T-cell (primary cell): ENCODE data around the gene CBX8. TPM values are rescaled to one million over a fixed set of nuclear protein-coding genes. Genes with fewer than 3 reads are reported as not detected.
A peak's percentile ranks its signal among the peaks of the same experiment; 100 is the strongest.

Source experiments
- ATAC-seq, 4 experiments: fragments of 200-7000 bp in 3 of 4; fragments of 150-1000 bp in 1 of 4; cut with Tn5 transposase; replicated peaks in 1 of 4; 1 replicate in 3 of 4; 2 replicates in 1 of 4; pipeline ENCODE4 v1.10.0; 2021; ENCODE audit warnings: moderate library complexity in 3 of 4, mild to moderate bottlenecking in 2 of 4, moderate number of reproducible peaks in 1 of 4
- CTCF ChIA-PET, 2 donors: fragments of 300-600 bp; sonication (Branson Sonifier 250); formaldehyde crosslinking; loops; one replicate each; lab custom pipeline; 2022; ENCODE audit warnings: antibody characterized with exemption in 2 of 2; lab: Charles Lee
- POLR2A ChIA-PET, 2 donors: fragments of 300-600 bp; sonication (Branson Sonifier 250); formaldehyde crosslinking; loops; one replicate each; lab custom pipeline; 2022; ENCODE audit warnings: antibody characterized with exemption in 2 of 2; lab: Charles Lee
- DNase-seq, 35 experiments: peaks; one replicate each; pipeline versions ENCODE4 v3.0.0 to v3.0.0-alpha.2; 2013 to 2023
- H3K27ac ChIP-seq: one replicate; pipeline ENCODE4 v1.5.1; 2013; ENCODE audit warnings: low read length
- H3K27me3 ChIP-seq, 2 experiments: replicated peaks in 1 of 2; 1 replicate in 1 of 2; 2 replicates in 1 of 2; pipeline versions ENCODE4 v1.6.1 to v1.7.0; 2013; ENCODE audit warnings: low read length in 1 of 2, mixed read lengths in 1 of 2; ENCODE audit not compliant: control insufficient read depth in 2 of 2, insufficient read depth in 2 of 2; ENCODE audit errors: extremely low read depth in 1 of 2
- H3K36me3 ChIP-seq, 2 donors: 1 replicate in 1 of 2; 2 replicates in 1 of 2; pipeline versions ENCODE4 v1.6.1 to v1.7.0; 2013; ENCODE audit warnings: low read length in 1 of 2; ENCODE audit not compliant: control insufficient read depth in 2 of 2, insufficient read depth in 1 of 2; ENCODE audit errors: extremely low read depth in 1 of 2
- H3K4me1 ChIP-seq, 2 experiments: 1 replicate in 1 of 2; 2 replicates in 1 of 2; pipeline versions ENCODE4 v1.6.1 to v1.7.0; 2013; ENCODE audit warnings: low read length in 2 of 2, mixed read lengths in 1 of 2; ENCODE audit not compliant: insufficient read depth in 2 of 2, control insufficient read depth in 1 of 2; ENCODE audit errors: extremely low read depth in 1 of 2
- H3K4me3 ChIP-seq, 2 donors: 1 replicate in 1 of 2; 2 replicates in 1 of 2; pipeline versions ENCODE4 v1.5.1 to v1.7.0; 2013; ENCODE audit warnings: mild to moderate bottlenecking in 2 of 2, low read length in 1 of 2, moderate library complexity in 1 of 2; ENCODE audit not compliant: control insufficient read depth in 1 of 2; ENCODE audit errors: extremely low read depth in 1 of 2
- H3K9me3 ChIP-seq: 2 replicates; pipeline ENCODE4 v1.7.0; 2013
- H3K27ac Mint-ChIP-seq, 2 donors: one replicate each; pipeline ENCODE4 v1.8.0; 2020 to 2021; ENCODE audit warnings: mild to moderate bottlenecking in 2 of 2, mixed read lengths in 2 of 2
- H3K27me3 Mint-ChIP-seq, 2 donors: one replicate each; pipeline ENCODE4 v1.8.0; 2021 to 2022; ENCODE audit warnings: mixed read lengths in 2 of 2
- H3K36me3 Mint-ChIP-seq: one replicate; pipeline ENCODE4 v1.8.0; 2021; ENCODE audit warnings: mixed read lengths
- H3K4me1 Mint-ChIP-seq, 3 donors: one replicate each; pipeline ENCODE4 v1.8.0; 2020 to 2022; ENCODE audit warnings: mixed read lengths in 3 of 3, mild to moderate bottlenecking in 1 of 3
- H3K4me3 Mint-ChIP-seq, 3 donors: one replicate each; pipeline ENCODE4 v1.8.0; 2020 to 2022; ENCODE audit warnings: mild to moderate bottlenecking in 3 of 3, mixed read lengths in 3 of 3, moderate library complexity in 3 of 3
- H3K9me3 Mint-ChIP-seq, 3 donors: one replicate each; pipeline ENCODE4 v1.8.0; 2020 to 2022; ENCODE audit warnings: mixed read lengths in 3 of 3
- WGBS: methylation state at CpG from one replicate; pipeline ENCODE4 v1.1.5; 2013; ENCODE audit warnings: missing lambda C conversion rate; ENCODE audit not compliant: insufficient coverage; 5-methylcytosine and 5-hydroxymethylcytosine counted together
- total RNA-seq, 35 experiments: library from RNA in 6 of 35; stranded (reverse) in 6 of 35; fragments of 120-200 nt in 1 of 35; gene quantifications; one replicate each; pipeline versions ENCODE4 v1.2.1 to v1.2.4 and lab custom pipeline; 2013 to 2026

CBX8 gene
- total RNA-seq, 5 donors from 2014 or later (not counting 1 experiment from before 2014, with no cell fraction given), result 1.9 to 5.1 (median 3.9) TPM

GRCh38 chr17:79750650-79751545 is 46.0 kb downstream of the CBX8 start:
- no peaks in the 10 kb centered on the region for H3K36me3 ChIP-seq
- Mint-ChIP-seq H3K4me1 (peaks cover 11 to 15% (median 15%) of the 10 kb centered on the region in 3 donors), H3K36me3 (no peaks in the 10 kb centered on the region), H3K27ac (no peak overlapping the region), H3K27me3 (peaks cover 35 to 62% of the 10 kb centered on the region in 2 donors), H3K9me3 (no peaks in the 10 kb centered on the region), H3K4me3 (no peak overlapping the region)
- DNase-seq (no peak), ATAC-seq (no peak)
- H3K4me1 ChIP-seq, result peaks cover 2 to 21% of the 10 kb centered on the region in 2 experiments
- H3K27me3 ChIP-seq, result peaks cover 4 to 59% of the 10 kb centered on the region in 2 experiments
- POLR2A ChIA-PET, result no interaction called here
- H3K27ac ChIP-seq, result no peak overlapping the region
- no peak overlapping the region for H3K4me3 ChIP-seq
- CTCF ChIA-PET, result interaction anchor here in 1 of 2 donors (0.6 kb wide), 1 partner anchor 94 kb away, joined by 3 read pairs; no protein-coding TSS in a partner anchor
- no peaks in the 10 kb centered on the region for H3K9me3 ChIP-seq
- WGBS, result 74% methylated on average over 3 of the region's 13 CpGs

GRCh38 chr17:79749958-79750357 is 46.9 kb downstream of the CBX8 start:
- H3K4me1 ChIP-seq, result peaks cover 2 to 27% of the 10 kb centered on the region in 2 experiments
- H3K27ac Mint-ChIP-seq, result no peak overlapping the region
- H3K4me3 Mint-ChIP-seq, result no peak overlapping the region
- no peaks in the 10 kb centered on the region for H3K9me3 ChIP-seq
- H3K4me3 ChIP-seq, result no peak overlapping the region
- H3K27me3 Mint-ChIP-seq, result peaks cover 35 to 67% of the 10 kb centered on the region in 2 donors
- H3K4me1 Mint-ChIP-seq, result peaks cover 20 to 23% (median 22%) of the 10 kb centered on the region in 3 donors
- H3K9me3 Mint-ChIP-seq, result no peaks in the 10 kb centered on the region
- WGBS, result no CpG with 5 or more reads among the region's 3 CpGs
- ChIA-PET POLR2A (no interaction called here), CTCF (no interaction called here)
- DNase-seq, result no peak
- no peak for ATAC-seq
- H3K27me3 ChIP-seq, result peaks cover 4 to 60% of the 10 kb centered on the region in 2 experiments
- no peak overlapping the region for H3K27ac ChIP-seq
- no peaks in the 10 kb centered on the region for H3K36me3 Mint-ChIP-seq
- H3K36me3 ChIP-seq, result no peaks in the 10 kb centered on the region

- Histone ChIP-seq H3K4me1 (peaks cover 2 to 27% of the 10 kb centered on the region in 2 experiments), H3K27me3 (peaks cover 4 to 58% of the 10 kb centered on the region in 2 experiments), H3K36me3 (no peaks in the 10 kb centered on the region), H3K27ac (no peak overlapping the region), H3K4me3 (no peak overlapping the region), H3K9me3 (no peaks in the 10 kb centered on the region)
- DNase-seq, result no peak
- Mint-ChIP-seq H3K9me3 (no peaks in the 10 kb centered on the region), H3K27ac (no peak overlapping the region), H3K36me3 (no peaks in the 10 kb centered on the region), H3K4me3 (no peak overlapping the region), H3K4me1 (peaks cover 20 to 23% (median 22%) of the 10 kb centered on the region in 3 donors), H3K27me3 (peaks cover 35 to 61% of the 10 kb centered on the region in 2 donors)
- ChIA-PET CTCF (interaction anchor here in 1 of 2 donors (0.5 kb wide), 1 partner anchor 95 kb away, joined by 3 read pairs; no protein-coding TSS in a partner anchor), POLR2A (no interaction called here)
- 87% methylated on average over 3 of the region's 3 CpGs for WGBS
- ATAC-seq, result no peak
Observed at GRCh38 chr17:79749156-79749815, 47.6 kb downstream of the CBX8 start.

- WGBS, result 7% methylated on average over 51 of the region's 55 CpGs
- Histone ChIP-seq H3K4me1 (peaks cover 2 to 27% of the 10 kb centered on the region in 2 experiments), H3K27ac (no peak overlapping the region), H3K27me3 (peaks cover 4 to 59% of the 10 kb centered on the region in 2 experiments), H3K4me3 (no peak overlapping the region), H3K9me3 (no peaks in the 10 kb centered on the region), H3K36me3 (no peaks in the 10 kb centered on the region)
- ATAC-seq (no peak), DNase-seq (no peak)
- H3K27ac Mint-ChIP-seq, result no peak overlapping the region
- peaks cover 35 to 57% of the 10 kb centered on the region in 2 donors for H3K27me3 Mint-ChIP-seq
- peaks cover 20 to 23% (median 22%) of the 10 kb centered on the region in 3 donors for H3K4me1 Mint-ChIP-seq
- no peaks in the 10 kb centered on the region for H3K9me3 Mint-ChIP-seq
- CTCF ChIA-PET, result no interaction called here
- no peaks in the 10 kb centered on the region for H3K36me3 Mint-ChIP-seq
- no peak overlapping the region for H3K4me3 Mint-ChIP-seq
- POLR2A ChIA-PET, result no interaction called here
Observed at GRCh38 chr17:79748295-79749099, 48.4 kb downstream of the CBX8 start.

GRCh38 chr17:79747508-79748294 is 49.2 kb downstream of the CBX8 start:
- H3K9me3 Mint-ChIP-seq, result no peaks in the 10 kb centered on the region
- Histone ChIP-seq H3K9me3 (no peaks in the 10 kb centered on the region), H3K4me3 (peak overlapping the region in 1 of 2 donors; percentile 26), H3K36me3 (no peaks in the 10 kb centered on the region), H3K27me3 (peaks cover 4 to 64% of the 10 kb centered on the region in 2 experiments), H3K27ac (no peak overlapping the region), H3K4me1 (peaks cover 2 to 27% of the 10 kb centered on the region in 2 experiments)
- 4% methylated on average over 68 of the region's 74 CpGs for WGBS
- peak overlapping the region; percentile 6 to 64 (median 24) for H3K4me3 Mint-ChIP-seq
- H3K27me3 Mint-ChIP-seq, result peaks cover 35 to 54% of the 10 kb centered on the region in 2 donors
- ChIA-PET CTCF (no interaction called here), POLR2A (no interaction called here)
- ATAC-seq, result peak in 3 of 4 experiments; percentile 15 to 28 (median 22)
- DNase-seq, result peak in 2 of 35 experiments; percentile 7 to 39
- H3K27ac Mint-ChIP-seq, result no peak overlapping the region
- no peaks in the 10 kb centered on the region for H3K36me3 Mint-ChIP-seq
- peaks cover 20 to 23% (median 22%) of the 10 kb centered on the region in 3 donors for H3K4me1 Mint-ChIP-seq
